GM12878 (cell line): ENCODE measurements around the gene ABHD15. TPM values are rescaled to one million over a fixed set of nuclear protein-coding genes. Genes with fewer than 3 reads are reported as not detected.

Source experiments
- ATAC-seq: fragments of 200-7000 bp; cut with Tn5 transposase; 3 replicates; pipeline ENCODE4 v1.9.1; 2020; ENCODE audit warnings: mild to moderate bottlenecking, moderate library complexity
- BruUV-seq: library from RNA; stranded (reverse); fragments of 400-500 nt; replicated peaks from 2 replicates; lab custom pipeline; 2021; lab: Mats Ljungman, UMichigan
- CTCF ChIA-PET: fragments of 300-600 bp; sonication (Branson Sonifier 250); formaldehyde crosslinking; extraction: SDS; loops from one replicate; lab custom pipeline; 2021; ENCODE audit warnings: inconsistent platforms; lab: Yijun Ruan, JAX
- POLR2A ChIA-PET: fragments of 350-600 bp; formaldehyde crosslinking; extraction: SDS; loops from one replicate; lab custom pipeline; 2021; ENCODE audit warnings: inconsistent platforms; lab: Charles Lee
- RAD21 ChIA-PET: fragments of 300-600 bp; sonication (Branson Sonifier 250); formaldehyde crosslinking; loops from one replicate; lab custom pipeline; 2023; ENCODE audit warnings: antibody characterized with exemption; ENCODE audit not compliant: unreplicated experiment; lab: Charles Lee
- SMC1A ChIA-PET: fragments of 300-600 bp; sonication (Branson Sonifier 250); formaldehyde crosslinking; loops from one replicate; lab custom pipeline; 2023; ENCODE audit not compliant: unreplicated experiment, uncharacterized antibody; lab: Charles Lee
- DNase-seq: peaks from one replicate; pipeline ENCODE4 v3.0.0-alpha.2; 2011; ENCODE audit warnings: low read depth, low spot score
- FAIRE-seq: peaks from 3 replicates; lab custom pipeline; 2011; peaks lifted over from hg19 to GRCh38; lab: Jason Lieb, UNC
- H2AFZ ChIP-seq: 2 replicates; pipeline ENCODE4 v1.6.0; 2011; ENCODE audit warnings: low read depth, low read length, control low read depth; ENCODE audit not compliant: control insufficient read depth
- H3K27ac ChIP-seq: 2 replicates; pipeline ENCODE4 v1.5.1; 2011; ENCODE audit warnings: control low read depth; ENCODE audit not compliant: control insufficient read depth, insufficient read depth
- H3K27me3 ChIP-seq, 2 experiments: replicated peaks in 1 of 2; 2 replicates each; pipeline versions ENCODE4 v1.6.0 to v1.6.1; 2011; ENCODE audit warnings: low read length in 1 of 2; ENCODE audit not compliant: control insufficient read depth in 2 of 2, insufficient read depth in 2 of 2
- H3K36me3 ChIP-seq, 2 experiments: 2 replicates each; pipeline ENCODE4 v1.5.1; 2011; ENCODE audit warnings: low read length in 1 of 2; ENCODE audit not compliant: control insufficient read depth in 2 of 2, insufficient read depth in 2 of 2
- H3K4me1 ChIP-seq: 2 replicates; pipeline ENCODE4 v1.6.1; 2011; ENCODE audit warnings: mild to moderate bottlenecking, low read length, moderate library complexity, mixed read lengths; ENCODE audit not compliant: control insufficient read depth, insufficient read depth
- H3K4me2 ChIP-seq: 2 replicates; pipeline ENCODE4 v1.6.0; 2011; ENCODE audit warnings: control low read depth; ENCODE audit not compliant: control insufficient read depth, insufficient read depth
- H3K4me3 ChIP-seq: fragments of 200-600 bp; sonication (generic); 2 replicates; pipeline ENCODE4 v1.5.1; 2016
- H3K79me2 ChIP-seq: 2 replicates; pipeline ENCODE4 v1.6.0; 2011; ENCODE audit warnings: low read length; ENCODE audit not compliant: control insufficient read depth, insufficient read depth
- H3K9ac ChIP-seq: 2 replicates; pipeline ENCODE4 v1.8.0; 2011; ENCODE audit warnings: low read length, control low read depth, mixed read lengths; ENCODE audit not compliant: control insufficient read depth, insufficient read depth
- H3K9me3 ChIP-seq: replicated peaks from 3 replicates; pipeline ENCODE4 v1.5.1; 2011; ENCODE audit warnings: mild to moderate bottlenecking, low read length; ENCODE audit not compliant: control insufficient read depth, insufficient read depth
- H4K20me1 ChIP-seq: 2 replicates; pipeline ENCODE4 v1.6.0; 2011; ENCODE audit not compliant: control insufficient read depth, insufficient read depth
- MAX ChIP-seq: IDR thresholded peaks from 2 replicates; pipeline ENCODE4 v1.6.1; 2012; ENCODE audit warnings: low read depth, low read length, improper control_type of control experiment
- RFX5 ChIP-seq: IDR thresholded peaks from 2 replicates; pipeline ENCODE4 v1.6.1; 2011; ENCODE audit warnings: low read depth, low read length, improper control_type of control experiment
- SIX5 ChIP-seq: IDR thresholded peaks from 2 replicates; pipeline ENCODE4 v1.6.1; 2011; ENCODE audit warnings: mild to moderate bottlenecking, low read depth, low read length, moderate library complexity; ENCODE audit not compliant: severe bottlenecking
- SUZ12 ChIP-seq: fragments of 200-600 bp; sonication (generic); IDR thresholded peaks from one replicate; pipeline ENCODE4 v1.6.1; 2018; ENCODE audit warnings: antibody characterized with exemption, mild to moderate bottlenecking; ENCODE audit not compliant: unreplicated experiment
- ZNF24 ChIP-seq: fragments of 450-650 bp; IDR thresholded peaks from 2 replicates; pipeline ENCODE4 v1.6.1; 2017; ENCODE audit warnings: antibody characterized with exemption, mild to moderate bottlenecking
- ZNF687 ChIP-seq: fragments of 450-650 bp; IDR thresholded peaks from 2 replicates; pipeline ENCODE4 v1.6.1; 2017; ENCODE audit warnings: mild to moderate bottlenecking, moderate library complexity
- WGBS: methylation state at CpG from one replicate; pipeline ENCODE4 v1.1.6; 2016; ENCODE audit warnings: low lambda C conversion rate; ENCODE audit not compliant: insufficient replicate concordance, insufficient coverage; ENCODE audit errors: missing lambda C conversion rate; 5-methylcytosine and 5-hydroxymethylcytosine counted together
- in situ Hi-C: fragments of 300-500 bp; cut with MboI; formaldehyde crosslinking; loops from 9 replicates; pipeline ENCODE4 v1.14.3; 2018; ENCODE audit warnings: mixed read lengths
- intact Hi-C: fragments of 100-400 bp; cut with micrococcal nuclease; formaldehyde crosslinking; loops from one replicate; pipeline ENCODE4 v1.14.2; 2022; ENCODE audit not compliant: unreplicated experiment
- polyA plus RNA-seq, 11 experiments: library from polyadenylated mRNA; depleted of rRNA in 4 of 11; unstranded in 6 of 11; stranded (reverse) in 5 of 11; fragments of >200 nt; fragmentation: Nextera tagmentation in 4 of 11; fragmentation: Illumina TruSeq in 1 of 11; extraction: Ambion mirVana in 4 of 11; extraction: Trizol in 1 of 11; gene quantifications; 1 replicate in 1 of 11; 2 replicates in 10 of 11; pipeline versions ENCODE4 v1.2.1 to v1.2.3, GENCODE V29; 2011 to 2016; ENCODE audit warnings: inconsistent platforms in 2 of 11, missing spikeins in 2 of 11, low read depth in 1 of 11
- total RNA-seq, 4 experiments: library from RNA; depleted of rRNA in 3 of 4; stranded (reverse); fragments of >200 nt in 3 of 4; fragmentation: Illumina TruSeq in 1 of 4; extraction: Trizol in 1 of 4; gene quantifications; 2 replicates each; pipeline versions ENCODE4 v1.2.1 to v1.2.3, GENCODE V29; 2013 to 2021

ABHD15 gene
- total and polyA plus RNA-seq, 10 of the 15 experiments (the other 5 are each of a cell fraction or from before 2014, with no cell fraction given): 2.1 to 9.2 (median 4.9) TPM

- H2AFZ ChIP-seq: no peak overlapping the region
- no peak overlapping the region for H3K4me3 ChIP-seq
- no peak for ATAC-seq
- ChIA-PET SMC1A (no interaction called here), POLR2A (no interaction called here)
- no peak overlapping the region for H3K27ac ChIP-seq
- H3K4me2 ChIP-seq: no peak overlapping the region
- H3K27me3 ChIP-seq: no peaks in the 10 kb centered on the region
- no peaks in the 10 kb centered on the region for H3K9me3 ChIP-seq
- in situ Hi-C loops: no loop called here
- intact Hi-C loops: loop anchor here (10.0 kb wide), 2 partner anchors 76 to 324 kb away; partner anchors contain the start of gene SSH2
- no peak for FAIRE-seq
- H3K79me2 ChIP-seq: no peaks in the 10 kb centered on the region
- TF ChIP-seq MAX: no peak
- TF ChIP-seq SUZ12: no peak
- no peak for TF ChIP-seq SIX5
- TF ChIP-seq RFX5: no peak
- no peak for TF ChIP-seq ZNF687
- TF ChIP-seq ZNF24: peak; percentile 77; the same call in 1 of the 2 replicates
- TF ChIP-seq, all 136 proteins: peak for 1
- H3K36me3 ChIP-seq: no peaks in the 10 kb centered on the region
- H3K9ac ChIP-seq: no peak overlapping the region
- H4K20me1 ChIP-seq: no peaks in the 10 kb centered on the region
- no TSS peak for BruUV-seq
- ChIA-PET CTCF (no interaction called here), RAD21 (interaction anchor here (0.6 kb wide), 1 partner anchor 169 kb away, joined by 3 read pairs; no protein-coding TSS in a partner anchor)
- DNase-seq: no peak
- WGBS: 87% methylated on average over 3 of the region's 3 CpGs
- H3K4me1 ChIP-seq: peaks cover 14% of the 10 kb centered on the region
Measured at GRCh38 chr17:29610395-29610794, 43.6 kb upstream of the ABHD15 start.
